CD8-positive, alpha-beta memory T cell (primary cell): ENCODE data around the gene WDR27. TPM values are rescaled to one million over a fixed set of nuclear protein-coding genes. Genes with fewer than 3 reads are reported as not detected.
"Not testable (repeated sequence)": the region's sequence is repeated elsewhere in the genome, so short reads cannot be mapped to it uniquely, and the experiment has no call there.

Source experiments
- CTCF ChIA-PET: fragments of 350-600 bp; sonication (Branson Sonifier 250); formaldehyde crosslinking; loops from one replicate; lab custom pipeline; 2021; ENCODE audit warnings: antibody characterized with exemption; lab: Charles Lee
- POLR2A ChIA-PET: fragments of 350-600 bp; sonication (Branson Sonifier 250); formaldehyde crosslinking; loops from one replicate; lab custom pipeline; 2021; ENCODE audit warnings: antibody characterized with exemption; lab: Charles Lee
- DNase-seq, 5 donors: peaks; one replicate each; pipeline versions ENCODE4 v3.0.0 to v3.0.0-alpha.2; 2020 to 2022; ENCODE audit warnings: mixed read lengths in 1 of 5
- H3K27ac ChIP-seq: one replicate; pipeline ENCODE4 v1.7.0; 2013; ENCODE audit warnings: low read depth, mild to moderate bottlenecking, low read length, moderate library complexity
- H3K27me3 ChIP-seq: 2 replicates; pipeline ENCODE4 v1.7.0; 2013; ENCODE audit warnings: low read length, mild to moderate bottlenecking; ENCODE audit not compliant: insufficient read depth, poor library complexity, severe bottlenecking
- H3K36me3 ChIP-seq: 2 replicates; pipeline ENCODE4 v1.7.0; 2013; ENCODE audit warnings: mild to moderate bottlenecking, low read length, moderate library complexity; ENCODE audit not compliant: insufficient read depth
- H3K4me1 ChIP-seq: 2 replicates; pipeline ENCODE4 v1.7.0; 2013; ENCODE audit warnings: mild to moderate bottlenecking, low read length, moderate library complexity; ENCODE audit not compliant: insufficient read depth
- H3K4me3 ChIP-seq: 2 replicates; pipeline ENCODE4 v1.7.0; 2013; ENCODE audit warnings: mild to moderate bottlenecking, low read length
- H3K9me3 ChIP-seq: 2 replicates; pipeline ENCODE4 v1.7.0; 2013; ENCODE audit warnings: mild to moderate bottlenecking, low read length
- H3K27ac Mint-ChIP-seq, 8 donors: one replicate each; pipeline ENCODE4 v1.8.0; 2020 to 2021; ENCODE audit warnings: mixed read lengths in 8 of 8, mild to moderate bottlenecking in 6 of 8, inconsistent platforms in 3 of 8, moderate library complexity in 3 of 8
- H3K27me3 Mint-ChIP-seq, 2 donors: one replicate each; pipeline ENCODE4 v1.8.0; 2020 to 2021; ENCODE audit warnings: mixed read lengths in 2 of 2, mild to moderate bottlenecking in 1 of 2, moderate library complexity in 1 of 2
- H3K36me3 Mint-ChIP-seq, 3 donors: one replicate each; pipeline ENCODE4 v1.8.0; 2020 to 2021; ENCODE audit warnings: mixed read lengths in 3 of 3, inconsistent platforms in 1 of 3, mild to moderate bottlenecking in 1 of 3
- H3K4me1 Mint-ChIP-seq, 3 donors: one replicate each; pipeline ENCODE4 v1.8.0; 2020 to 2021; ENCODE audit warnings: mixed read lengths in 3 of 3, inconsistent platforms in 1 of 3, mild to moderate bottlenecking in 1 of 3
- H3K4me3 Mint-ChIP-seq, 7 donors: one replicate each; pipeline ENCODE4 v1.8.0; 2020 to 2021; ENCODE audit warnings: mixed read lengths in 7 of 7, mild to moderate bottlenecking in 6 of 7, moderate library complexity in 4 of 7, inconsistent platforms in 2 of 7
- H3K9me3 Mint-ChIP-seq, 5 donors: one replicate each; pipeline ENCODE4 v1.8.0; 2020 to 2022; ENCODE audit warnings: mixed read lengths in 5 of 5, mild to moderate bottlenecking in 3 of 5, moderate library complexity in 2 of 5, inconsistent platforms in 1 of 5
- polyA plus RNA-seq: library from polyadenylated mRNA; unstranded; fragments of 300-500 nt; fragmentation: Illumina TruSeq; gene quantifications from one replicate; pipeline ENCODE4 v1.2.3, GENCODE V29; 2021
- total RNA-seq, 2 experiments: library from RNA; stranded (reverse); gene quantifications; one replicate each; pipeline ENCODE4 v1.2.3, GENCODE V29; 2021

Gene WDR27
- total and polyA plus RNA-seq, 3 experiments from 2014 or later: 7.4 to 29.4 (median 24.5) TPM

- CTCF ChIA-PET: no interaction called here
- no peaks in the 10 kb centered on the region for H3K9me3 Mint-ChIP-seq
- Histone ChIP-seq H3K4me1 (no peaks in the 10 kb centered on the region), H3K27ac (no peak overlapping the region), H3K9me3 (no peaks in the 10 kb centered on the region), H3K27me3 (no peaks in the 10 kb centered on the region), H3K4me3 (no peak overlapping the region), H3K36me3 (no peaks in the 10 kb centered on the region)
- H3K4me3 Mint-ChIP-seq: no peak overlapping the region
- DNase-seq: no peak
- POLR2A ChIA-PET: interaction anchor here (0.6 kb wide), 1 partner anchor 114 kb away, joined by 3 read pairs; no protein-coding TSS in a partner anchor
- no peaks in the 10 kb centered on the region for H3K4me1 Mint-ChIP-seq
- peaks cover 12 to 22% of the 10 kb centered on the region in 2 donors for H3K27me3 Mint-ChIP-seq
- no peaks in the 10 kb centered on the region for H3K36me3 Mint-ChIP-seq
- H3K27ac Mint-ChIP-seq: no peak overlapping the region
Measured at GRCh38 chr6:169445227-169445626, 256.6 kb downstream of the WDR27 start.

DNA sequence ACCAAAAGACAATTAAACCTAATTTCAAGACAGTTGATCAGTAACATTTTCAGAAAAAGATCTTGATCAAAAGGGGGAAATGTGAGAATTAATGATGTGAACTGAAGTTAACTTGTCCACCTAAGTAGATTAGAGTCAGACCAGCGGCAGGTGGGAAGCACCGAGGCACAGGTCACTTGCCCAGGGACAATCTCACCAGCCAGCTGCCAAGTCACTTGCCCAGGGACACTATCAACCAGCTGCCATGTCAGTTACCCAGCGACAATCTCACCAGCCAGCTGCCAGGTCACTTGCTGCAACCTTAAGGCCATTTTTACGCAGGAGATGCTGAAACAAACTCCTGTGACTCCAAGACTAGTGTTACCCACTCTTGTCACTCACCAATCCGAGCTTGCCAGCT, 260.5 kb downstream of the WDR27 start:
- no peak overlapping the region for H3K27ac ChIP-seq

DNA sequence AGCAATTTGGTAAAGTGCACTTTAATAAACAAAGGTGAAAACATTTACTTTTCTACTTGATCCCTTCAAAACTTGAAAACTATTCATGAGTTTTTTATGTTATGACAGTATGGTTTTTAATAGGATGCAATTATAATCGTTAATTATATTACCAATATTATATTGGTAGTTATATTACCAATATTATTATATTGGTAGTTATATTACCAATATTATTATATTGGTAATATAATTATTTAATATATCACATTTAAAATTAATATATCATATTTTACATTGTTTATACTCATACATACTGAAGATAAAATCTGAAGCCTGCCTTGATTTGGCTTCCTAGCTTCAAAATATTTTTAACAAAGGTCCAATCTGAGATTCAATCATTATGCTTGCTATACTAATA, 262.1 kb downstream of the WDR27 start:
- DNase-seq: no peak
- CTCF ChIA-PET: no interaction called here
- POLR2A ChIA-PET: no interaction called here
- no peak overlapping the region for H3K27ac Mint-ChIP-seq
- Histone ChIP-seq H3K27ac (no peak overlapping the region), H3K27me3 (no peaks in the 10 kb centered on the region), H3K36me3 (no peaks in the 10 kb centered on the region), H3K4me1 (no peaks in the 10 kb centered on the region), H3K4me3 (no peak overlapping the region), H3K9me3 (no peaks in the 10 kb centered on the region)
- H3K9me3 Mint-ChIP-seq: peaks cover 2 to 6% (median 4%) of the 10 kb centered on the region in 5 donors
- H3K36me3 Mint-ChIP-seq: no peaks in the 10 kb centered on the region
- peaks cover 6 to 18% of the 10 kb centered on the region in 2 donors for H3K27me3 Mint-ChIP-seq
- H3K4me1 Mint-ChIP-seq: no peaks in the 10 kb centered on the region
- no peak overlapping the region for H3K4me3 Mint-ChIP-seq

More for the DNA sequence above, 260.5 kb downstream of the WDR27 start:
- Mint-ChIP-seq H3K27ac (peak overlapping the region in 1 of 8 donors; percentile 55), H3K4me1 (no peaks in the 10 kb centered on the region), H3K4me3 (no peak overlapping the region), H3K36me3 (no peaks in the 10 kb centered on the region), H3K9me3 (peaks cover 0 to 4% (median 0%) of the 10 kb centered on the region in 5 donors), H3K27me3 (peaks cover 12 to 18% of the 10 kb centered on the region in 2 donors)
- H3K4me1 ChIP-seq: no peaks in the 10 kb centered on the region
- no peaks in the 10 kb centered on the region for H3K27me3 ChIP-seq
- POLR2A ChIA-PET: no interaction called here
- no peaks in the 10 kb centered on the region for H3K36me3 ChIP-seq
- H3K4me3 ChIP-seq: no peak overlapping the region
- DNase-seq: no peak
- no peaks in the 10 kb centered on the region for H3K9me3 ChIP-seq
- CTCF ChIA-PET: no interaction called here

DNA sequence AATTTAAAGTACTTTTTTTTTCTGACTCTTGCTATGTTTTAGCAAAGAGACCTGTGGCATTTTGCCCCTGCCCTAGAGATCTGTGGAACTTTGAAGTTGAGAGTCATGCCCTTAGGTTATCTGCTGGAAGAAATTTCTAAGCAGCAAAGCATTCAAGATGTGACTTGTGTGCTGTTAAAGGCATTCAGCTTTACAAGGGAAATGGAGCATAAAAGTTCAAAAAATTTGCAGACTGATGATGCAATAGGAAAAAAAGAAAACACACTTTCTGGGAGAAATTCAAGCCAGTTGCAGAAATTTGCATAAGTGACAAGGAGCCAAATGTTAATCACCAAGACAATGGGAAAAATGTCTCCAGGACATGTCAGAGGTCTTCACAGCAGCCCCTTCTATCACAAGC, 267.3 kb downstream of the WDR27 start:
- H3K4me1 ChIP-seq, H3K9me3 ChIP-seq, H3K4me1 Mint-ChIP-seq, H3K27ac ChIP-seq, H3K27ac Mint-ChIP-seq, DNase-seq, POLR2A ChIA-PET, H3K4me3 Mint-ChIP-seq, CTCF ChIA-PET, H3K27me3 ChIP-seq, H3K4me3 ChIP-seq, H3K36me3 ChIP-seq, H3K36me3 Mint-ChIP-seq, H3K27me3 Mint-ChIP-seq: not testable (repeated sequence)
- H3K9me3 Mint-ChIP-seq: peaks cover 24 to 49% (median 43%) of the 10 kb centered on the region in 5 donors

DNA sequence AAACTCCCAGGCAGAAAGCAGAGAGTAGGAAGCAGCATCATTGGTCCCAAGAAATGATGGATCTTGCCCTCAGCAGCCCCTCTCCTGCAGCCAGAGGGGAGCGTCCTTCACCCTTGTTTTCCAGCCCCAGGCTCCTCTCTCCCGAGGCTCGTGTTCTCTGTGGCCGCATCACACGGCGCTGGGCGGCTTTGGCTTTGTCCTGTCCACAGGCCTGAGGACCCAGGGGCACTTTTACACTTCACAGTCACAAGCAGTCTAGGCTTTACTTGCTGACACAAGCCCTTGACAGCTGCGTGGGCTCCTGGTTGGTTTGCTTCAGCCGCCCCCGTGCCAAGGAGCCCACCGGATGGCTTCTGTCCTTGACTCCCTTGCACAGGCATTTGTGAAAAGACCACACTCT, 272.8 kb downstream of the WDR27 start:
- no peak overlapping the region for H3K27ac ChIP-seq
- H3K27ac Mint-ChIP-seq: no peak overlapping the region
- ChIA-PET CTCF (no interaction called here), POLR2A (no interaction called here)
- no peaks in the 10 kb centered on the region for H3K27me3 ChIP-seq
- DNase-seq: no peak
- H3K4me1 ChIP-seq: no peaks in the 10 kb centered on the region
- peaks cover 20 to 43% (median 34%) of the 10 kb centered on the region in 5 donors for H3K9me3 Mint-ChIP-seq
- H3K4me3 ChIP-seq: no peak overlapping the region
- H3K27me3 Mint-ChIP-seq: peaks cover 0 to 3% of the 10 kb centered on the region in 2 donors
- H3K36me3 ChIP-seq: no peaks in the 10 kb centered on the region
- no peak overlapping the region for H3K4me3 Mint-ChIP-seq
- no peaks in the 10 kb centered on the region for H3K4me1 Mint-ChIP-seq
- H3K36me3 Mint-ChIP-seq: peaks cover 0 to 4% (median 0%) of the 10 kb centered on the region in 3 donors
- no peaks in the 10 kb centered on the region for H3K9me3 ChIP-seq

DNA sequence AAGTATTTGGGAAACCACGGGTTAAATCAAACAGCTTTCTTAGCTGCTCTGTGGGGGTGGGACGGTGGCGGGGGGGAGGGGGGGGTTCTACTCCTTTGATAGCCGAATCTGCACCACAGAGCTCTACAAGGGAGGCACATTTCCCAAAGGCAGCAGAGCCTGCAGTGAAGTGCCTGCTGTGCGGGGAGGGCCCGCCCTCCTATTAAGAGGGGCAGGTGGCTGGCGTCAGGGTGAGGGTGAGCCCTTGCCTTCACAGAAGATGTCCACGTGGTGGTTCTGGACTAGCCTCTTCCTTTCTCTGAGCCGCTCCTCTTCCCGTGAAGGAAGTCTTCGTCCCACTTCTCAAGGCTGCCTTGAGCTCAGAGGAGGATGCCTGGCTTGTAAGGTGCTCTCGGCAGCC, 273.3 kb downstream of the WDR27 start:
- Histone ChIP-seq H3K36me3 (no peaks in the 10 kb centered on the region), H3K27me3 (no peaks in the 10 kb centered on the region), H3K9me3 (no peaks in the 10 kb centered on the region), H3K27ac (no peak overlapping the region), H3K4me3 (no peak overlapping the region), H3K4me1 (no peaks in the 10 kb centered on the region)
- Mint-ChIP-seq H3K4me1 (no peaks in the 10 kb centered on the region), H3K27ac (no peak overlapping the region), H3K4me3 (no peak overlapping the region), H3K9me3 (peaks cover 20 to 38% (median 29%) of the 10 kb centered on the region in 5 donors), H3K27me3 (peaks cover 0 to 3% of the 10 kb centered on the region in 2 donors), H3K36me3 (peaks cover 0 to 4% (median 0%) of the 10 kb centered on the region in 3 donors)
- ChIA-PET POLR2A (no interaction called here), CTCF (no interaction called here)
- DNase-seq: no peak

GRCh38 chr6:169427856-169428255, 274.0 kb downstream of the WDR27 start:
- ChIA-PET POLR2A (no interaction called here), CTCF (no interaction called here)
- no peaks in the 10 kb centered on the region for H3K4me1 ChIP-seq
- no peak overlapping the region for H3K4me3 Mint-ChIP-seq
- no peaks in the 10 kb centered on the region for H3K36me3 ChIP-seq
- no peaks in the 10 kb centered on the region for H3K4me1 Mint-ChIP-seq
- peaks cover 0 to 4% (median 0%) of the 10 kb centered on the region in 3 donors for H3K36me3 Mint-ChIP-seq
- no peak overlapping the region for H3K27ac Mint-ChIP-seq
- no peak overlapping the region for H3K27ac ChIP-seq
- H3K27me3 Mint-ChIP-seq: peaks cover 0 to 3% of the 10 kb centered on the region in 2 donors
- no peak for DNase-seq
- H3K4me3 ChIP-seq: no peak overlapping the region
- H3K9me3 Mint-ChIP-seq: peaks cover 20 to 32% (median 23%) of the 10 kb centered on the region in 5 donors
- H3K27me3 ChIP-seq: no peaks in the 10 kb centered on the region
- H3K9me3 ChIP-seq: no peaks in the 10 kb centered on the region

DNA sequence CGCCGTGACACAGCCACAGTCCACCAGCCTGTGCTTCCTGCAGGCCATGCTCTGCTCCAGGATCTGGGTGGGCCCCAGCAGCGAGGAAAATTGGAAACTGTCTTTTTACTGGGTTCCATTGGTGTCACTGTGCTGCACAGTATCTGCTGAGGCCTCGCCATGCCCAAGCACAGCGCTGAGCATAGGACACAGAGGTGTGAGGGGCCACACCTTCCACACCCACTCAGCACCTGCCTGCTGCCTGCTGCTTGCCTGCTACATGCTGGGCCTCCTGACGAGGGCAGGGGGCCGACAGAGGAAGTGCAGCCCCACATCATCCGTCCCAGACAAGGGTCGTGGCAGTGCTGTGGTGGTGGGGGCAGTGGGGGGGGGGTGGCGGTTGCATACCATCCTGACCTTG, 275.2 kb downstream of the WDR27 start:
- Mint-ChIP-seq H3K4me1 (no peaks in the 10 kb centered on the region), H3K4me3 (no peak overlapping the region), H3K27me3 (peaks cover 5 to 7% of the 10 kb centered on the region in 2 donors), H3K36me3 (no peaks in the 10 kb centered on the region), H3K9me3 (peaks cover 7 to 20% (median 14%) of the 10 kb centered on the region in 5 donors), H3K27ac (no peak overlapping the region)
- H3K4me1 ChIP-seq: no peaks in the 10 kb centered on the region
- POLR2A ChIA-PET: no interaction called here
- CTCF ChIA-PET: no interaction called here
- no peak for DNase-seq
- no peaks in the 10 kb centered on the region for H3K9me3 ChIP-seq
- H3K36me3 ChIP-seq: no peaks in the 10 kb centered on the region
- no peak overlapping the region for H3K4me3 ChIP-seq
- no peak overlapping the region for H3K27ac ChIP-seq
- no peaks in the 10 kb centered on the region for H3K27me3 ChIP-seq
